Cardiac muscle cell (in vitro differentiated cells and primary cell): ENCODE measurements around the gene POMGNT2. TPM values are rescaled to one million over a fixed set of nuclear protein-coding genes. Genes with fewer than 3 reads are reported as not detected.

Experiments
- DNase-seq, 2 donors: peaks; one replicate each; pipeline versions ENCODE4 v3.0.0 to v3.0.0-alpha.2; 2010 to 2017; ENCODE audit warnings: low read depth in 1 of 2, low spot score in 1 of 2
- H3K27ac ChIP-seq: fragments of 200-600 bp; sonication (generic); 2 replicates; pipeline ENCODE4 v1.5.1; 2016
- H3K27me3 ChIP-seq: fragments of 200-600 bp; sonication (generic); 2 replicates; pipeline ENCODE4 v1.6.0; 2016; ENCODE audit warnings: control low read depth
- H3K36me3 ChIP-seq: fragments of 200-600 bp; sonication (generic); 2 replicates; pipeline ENCODE4 v1.5.1; 2016; ENCODE audit warnings: control low read depth
- H3K4me1 ChIP-seq: fragments of 200-600 bp; sonication (generic); 2 replicates; pipeline ENCODE4 v1.8.1; 2017; ENCODE audit warnings: low read depth, mild to moderate bottlenecking, mixed run types
- H3K4me3 ChIP-seq: fragments of 200-600 bp; sonication (generic); 2 replicates; pipeline ENCODE4 v1.5.1; 2016; ENCODE audit warnings: mild to moderate bottlenecking
- H3K9me3 ChIP-seq: fragments of 200-600 bp; sonication (generic); 2 replicates; pipeline ENCODE4 v1.5.1; 2017; ENCODE audit warnings: low read depth, mild to moderate bottlenecking, control low read depth
- polyA plus RNA-seq: library from polyadenylated mRNA; unstranded; fragments of >200 nt; fragmentation: Nextera tagmentation; extraction: Ambion mirVana; gene quantifications from 2 replicates; pipeline ENCODE4 v1.2.1, GENCODE V29; 2016
- total RNA-seq: library from RNA; depleted of rRNA; stranded (reverse); fragments of >200 nt; gene quantifications from 2 replicates; pipeline ENCODE4 v1.2.3, GENCODE V29; 2016
- TF ChIP-seq, protein P1 (sequence below): IDR thresholded peaks from 2 replicates; pipeline ENCODE4 v1.5.1; 2012; ENCODE audit warnings: low read depth, mild to moderate bottlenecking, low read length

POMGNT2 gene
- total and polyA plus RNA-seq, 2 experiments from 2014 or later: 18.4 to 32.7 TPM

DNA sequence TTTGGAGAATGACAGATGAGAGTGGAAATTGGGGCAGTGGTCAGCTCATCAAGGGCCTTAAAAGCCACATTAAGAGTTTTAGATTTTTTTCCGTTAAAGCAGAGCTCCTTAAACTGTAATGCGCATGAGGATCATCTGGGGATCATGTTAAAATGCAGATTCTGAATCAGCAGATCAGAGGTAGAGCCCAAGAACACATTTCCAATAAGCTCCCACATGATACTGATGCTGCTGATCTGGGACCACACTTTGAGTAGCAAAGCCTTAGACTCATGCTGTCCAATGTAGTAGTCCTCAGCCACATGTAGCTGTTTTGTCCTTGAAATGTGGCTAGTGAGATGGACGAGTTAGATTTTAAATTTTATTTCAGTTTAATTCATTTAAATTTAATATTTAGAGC lies 26.3 kb upstream of the POMGNT2 start:
- Histone ChIP-seq H3K36me3 (no peaks in the 10 kb centered on the region), H3K9me3 (no peaks in the 10 kb centered on the region), H3K27ac (no peak overlapping the region), H3K4me1 (no peaks in the 10 kb centered on the region), H3K27me3 (no peaks in the 10 kb centered on the region), H3K4me3 (no peak overlapping the region)
- no peak for DNase-seq
- TF ChIP-seq, protein P1, sequence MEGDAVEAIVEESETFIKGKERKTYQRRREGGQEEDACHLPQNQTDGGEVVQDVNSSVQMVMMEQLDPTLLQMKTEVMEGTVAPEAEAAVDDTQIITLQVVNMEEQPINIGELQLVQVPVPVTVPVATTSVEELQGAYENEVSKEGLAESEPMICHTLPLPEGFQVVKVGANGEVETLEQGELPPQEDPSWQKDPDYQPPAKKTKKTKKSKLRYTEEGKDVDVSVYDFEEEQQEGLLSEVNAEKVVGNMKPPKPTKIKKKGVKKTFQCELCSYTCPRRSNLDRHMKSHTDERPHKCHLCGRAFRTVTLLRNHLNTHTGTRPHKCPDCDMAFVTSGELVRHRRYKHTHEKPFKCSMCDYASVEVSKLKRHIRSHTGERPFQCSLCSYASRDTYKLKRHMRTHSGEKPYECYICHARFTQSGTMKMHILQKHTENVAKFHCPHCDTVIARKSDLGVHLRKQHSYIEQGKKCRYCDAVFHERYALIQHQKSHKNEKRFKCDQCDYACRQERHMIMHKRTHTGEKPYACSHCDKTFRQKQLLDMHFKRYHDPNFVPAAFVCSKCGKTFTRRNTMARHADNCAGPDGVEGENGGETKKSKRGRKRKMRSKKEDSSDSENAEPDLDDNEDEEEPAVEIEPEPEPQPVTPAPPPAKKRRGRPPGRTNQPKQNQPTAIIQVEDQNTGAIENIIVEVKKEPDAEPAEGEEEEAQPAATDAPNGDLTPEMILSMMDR: no peak

DNA sequence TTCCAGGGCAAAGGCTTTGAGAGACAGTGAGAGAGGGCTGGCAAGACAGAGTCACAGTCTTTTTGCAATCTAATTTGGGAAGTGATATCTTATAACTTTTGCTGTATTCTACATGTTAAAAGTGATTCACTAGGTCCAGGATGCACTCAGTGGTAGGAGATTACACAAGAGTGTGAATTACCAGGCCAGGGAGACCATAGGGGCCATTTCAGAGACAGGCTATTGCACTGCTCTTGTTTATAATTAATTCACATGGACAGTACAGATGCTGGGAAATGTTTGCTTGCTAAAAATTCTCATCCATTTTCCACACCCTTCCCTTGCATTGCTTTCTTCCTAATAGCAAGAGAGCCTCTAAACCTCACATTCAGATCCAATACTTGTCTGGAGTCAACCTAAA lies 22.6 kb upstream of the POMGNT2 start:
- Histone ChIP-seq H3K4me3 (no peak overlapping the region), H3K36me3 (no peaks in the 10 kb centered on the region), H3K27me3 (no peaks in the 10 kb centered on the region), H3K27ac (no peak overlapping the region), H3K9me3 (no peaks in the 10 kb centered on the region), H3K4me1 (no peaks in the 10 kb centered on the region)
- no peak for DNase-seq
- TF ChIP-seq, protein P1: no peak

DNA sequence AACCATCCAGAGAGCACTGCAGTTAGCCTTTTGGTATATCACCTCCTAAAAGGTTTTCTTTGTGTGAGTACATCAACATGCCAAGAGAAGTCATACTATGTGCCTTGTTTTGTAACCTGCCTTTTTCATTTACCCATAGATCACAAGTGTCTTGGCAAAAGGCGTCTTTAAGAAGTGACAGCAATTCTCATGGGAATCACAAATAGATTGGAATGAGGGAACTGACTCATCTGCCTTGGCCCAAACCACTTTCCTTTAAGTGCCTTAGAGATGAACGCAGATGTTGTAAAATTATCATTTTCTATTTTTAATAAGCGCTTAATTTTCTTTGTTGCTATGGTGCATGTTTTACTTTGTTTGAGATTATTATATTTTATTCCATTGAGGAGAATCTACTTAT lies 20.7 kb upstream of the POMGNT2 start:
- no peaks in the 10 kb centered on the region for H3K27me3 ChIP-seq
- H3K27ac ChIP-seq: no peak overlapping the region
- H3K4me1 ChIP-seq: no peaks in the 10 kb centered on the region
- DNase-seq: no peak
- no peaks in the 10 kb centered on the region for H3K9me3 ChIP-seq
- TF ChIP-seq, protein P1: no peak
- H3K36me3 ChIP-seq: no peaks in the 10 kb centered on the region
- H3K4me3 ChIP-seq: no peak overlapping the region

DNA sequence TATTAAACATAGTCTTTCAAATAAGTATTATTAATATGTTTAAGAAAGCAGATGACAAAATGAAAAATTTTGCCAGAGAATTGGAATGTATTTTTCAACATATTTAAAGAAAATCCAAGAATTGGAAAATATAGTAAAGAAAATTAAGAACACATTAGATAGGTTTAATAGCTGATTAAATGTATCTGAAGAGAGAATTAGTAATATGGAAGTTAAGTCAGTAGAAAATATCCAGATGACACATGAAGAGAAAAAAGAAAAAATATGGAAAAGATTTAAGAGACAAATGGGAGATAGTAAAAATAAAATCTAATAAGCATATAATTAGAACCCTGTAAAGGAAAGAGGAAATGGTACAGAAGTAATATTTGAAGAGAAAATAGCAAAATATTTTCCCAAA lies 18.0 kb upstream of the POMGNT2 start:
- no peak overlapping the region for H3K27ac ChIP-seq
- H3K36me3 ChIP-seq: no peaks in the 10 kb centered on the region
- TF ChIP-seq, protein P1: no peak
- H3K27me3 ChIP-seq: no peaks in the 10 kb centered on the region
- DNase-seq: no peak
- no peaks in the 10 kb centered on the region for H3K9me3 ChIP-seq
- no peaks in the 10 kb centered on the region for H3K4me1 ChIP-seq
- no peak overlapping the region for H3K4me3 ChIP-seq

DNA sequence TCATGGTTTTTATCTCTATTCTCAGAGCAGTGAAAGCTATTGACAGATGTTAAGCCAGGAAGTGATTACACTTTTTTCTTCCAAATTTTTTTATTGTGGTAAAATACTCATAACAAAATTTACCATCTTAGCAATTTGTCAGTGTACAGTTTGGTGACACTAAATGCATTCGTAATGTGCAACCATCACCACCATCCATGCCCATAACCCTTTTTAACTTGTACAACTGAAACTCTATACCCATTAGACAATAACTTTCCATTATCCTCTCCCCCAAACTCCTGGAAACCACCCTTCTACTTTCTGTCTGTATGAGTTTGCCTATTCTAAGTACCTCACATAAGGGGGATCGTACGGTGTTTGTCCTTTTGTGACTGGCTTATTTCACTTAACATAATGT lies 15.1 kb upstream of the POMGNT2 start:
- Histone ChIP-seq H3K9me3 (no peaks in the 10 kb centered on the region), H3K27me3 (no peaks in the 10 kb centered on the region), H3K4me1 (no peaks in the 10 kb centered on the region), H3K36me3 (no peaks in the 10 kb centered on the region), H3K27ac (no peak overlapping the region), H3K4me3 (no peak overlapping the region)
- no peak for DNase-seq
- TF ChIP-seq, protein P1: no peak

DNA sequence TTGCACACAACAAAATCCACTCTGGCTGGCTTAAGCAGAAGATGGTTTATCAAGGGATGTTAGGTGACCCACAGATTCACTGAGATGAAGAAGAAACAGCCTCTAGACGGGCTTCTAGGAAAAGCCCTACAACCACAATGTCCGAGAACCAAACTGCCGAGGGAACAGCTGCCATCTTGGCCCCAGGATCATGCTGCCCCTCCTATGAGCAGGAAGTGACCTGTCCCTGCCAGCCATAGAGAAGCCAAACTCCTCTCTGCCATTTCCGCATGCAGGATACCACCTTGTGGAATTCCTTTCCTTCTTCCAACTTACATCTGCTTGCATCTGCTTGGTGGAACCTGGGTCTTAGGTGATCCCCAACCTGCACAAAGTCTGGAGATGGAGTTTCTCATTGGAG lies 11.4 kb upstream of the POMGNT2 start:
- no peak for DNase-seq
- Histone ChIP-seq H3K27ac (no peak overlapping the region), H3K4me3 (no peak overlapping the region), H3K36me3 (no peaks in the 10 kb centered on the region), H3K4me1 (no peaks in the 10 kb centered on the region), H3K9me3 (no peaks in the 10 kb centered on the region), H3K27me3 (no peaks in the 10 kb centered on the region)
- TF ChIP-seq, protein P1: no peak
